Neural crest cell (in vitro differentiated cells): Measurements from ENCODE around the gene DBNL. TPM values are rescaled to one million over a fixed set of nuclear protein-coding genes. Genes with fewer than 3 reads are reported as not detected.
A peak's percentile ranks its signal among the peaks of the same experiment; 100 is the strongest.

Experiments used
- DNase-seq: peaks from one replicate; pipeline ENCODE4 v3.0.0; 2021; ENCODE audit warnings: low read depth, mixed read lengths, low spot score
- H3K27ac Mint-ChIP-seq: one replicate; pipeline ENCODE4 v1.8.0; 2021; ENCODE audit warnings: mild to moderate bottlenecking, mixed read lengths; ENCODE audit not compliant: unreplicated experiment
- H3K27me3 Mint-ChIP-seq: 2 replicates; pipeline ENCODE4 v1.8.0; 2021; ENCODE audit warnings: low read depth, mild to moderate bottlenecking, mixed read lengths
- H3K36me3 Mint-ChIP-seq: 2 replicates; pipeline ENCODE4 v1.8.0; 2021; ENCODE audit warnings: low read depth, mild to moderate bottlenecking, mixed read lengths
- H3K4me1 Mint-ChIP-seq: 2 replicates; pipeline ENCODE4 v1.8.0; 2021; ENCODE audit warnings: mixed read lengths
- H3K4me3 Mint-ChIP-seq: one replicate; pipeline ENCODE4 v1.8.0; 2021; ENCODE audit warnings: mild to moderate bottlenecking, mixed read lengths
- H3K9me3 Mint-ChIP-seq: 2 replicates; pipeline ENCODE4 v1.8.0; 2021; ENCODE audit warnings: mixed read lengths
- CTCF ChIP-seq: fragments of 200-600 bp; sonication (generic); conservative IDR thresholded peaks from 2 replicates; pipeline ENCODE4 v1.5.0; 2021; ENCODE audit warnings: antibody characterized with exemption, mild to moderate bottlenecking
- total RNA-seq: library from RNA; stranded (reverse); gene quantifications from 2 replicates; pipeline ENCODE4 v1.2.1, GENCODE V29; 2021

Gene DBNL
- total RNA-seq, 1 donor from 2014 or later = 74.6 TPM

DNA sequence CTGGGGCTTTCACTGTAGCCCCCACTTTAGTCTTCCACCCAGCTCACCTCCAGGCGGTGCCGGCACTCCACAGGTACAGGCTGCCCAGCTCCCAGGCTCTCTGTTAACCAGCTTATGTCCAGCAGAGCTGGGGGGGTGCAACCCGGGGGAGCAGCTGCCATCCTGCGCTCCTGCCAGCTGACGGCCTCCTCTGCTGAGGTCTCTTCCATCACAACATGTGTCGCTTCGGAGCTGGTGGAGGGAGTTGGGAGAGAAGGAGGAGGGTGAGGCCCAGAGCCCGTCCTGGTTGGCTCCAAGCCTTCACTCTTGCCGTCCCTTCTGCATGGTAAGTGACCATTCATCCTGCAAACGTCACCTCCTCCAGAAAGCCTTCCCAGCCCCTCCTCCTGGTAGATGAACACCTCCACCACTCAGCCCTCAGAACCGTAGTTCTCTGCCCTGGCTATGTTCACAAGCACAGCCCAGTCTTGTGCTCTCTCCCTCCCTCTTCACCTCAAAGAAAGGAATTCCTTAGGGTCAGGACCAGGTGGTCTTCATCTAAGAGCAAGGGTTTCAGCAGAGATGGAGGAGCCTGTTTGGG, 36.3 kb downstream of the DBNL start:
- Mint-ChIP-seq H3K4me3 (peak overlapping the region; percentile 90), H3K27me3 (peaks cover 8% of the 10 kb centered on the region), H3K4me1 (peaks cover 15% of the 10 kb centered on the region), H3K36me3 (no peaks in the 10 kb centered on the region), H3K9me3 (no peaks in the 10 kb centered on the region), H3K27ac (no peak overlapping the region)
- no peak for TF ChIP-seq CTCF
- no peak for DNase-seq

DNA sequence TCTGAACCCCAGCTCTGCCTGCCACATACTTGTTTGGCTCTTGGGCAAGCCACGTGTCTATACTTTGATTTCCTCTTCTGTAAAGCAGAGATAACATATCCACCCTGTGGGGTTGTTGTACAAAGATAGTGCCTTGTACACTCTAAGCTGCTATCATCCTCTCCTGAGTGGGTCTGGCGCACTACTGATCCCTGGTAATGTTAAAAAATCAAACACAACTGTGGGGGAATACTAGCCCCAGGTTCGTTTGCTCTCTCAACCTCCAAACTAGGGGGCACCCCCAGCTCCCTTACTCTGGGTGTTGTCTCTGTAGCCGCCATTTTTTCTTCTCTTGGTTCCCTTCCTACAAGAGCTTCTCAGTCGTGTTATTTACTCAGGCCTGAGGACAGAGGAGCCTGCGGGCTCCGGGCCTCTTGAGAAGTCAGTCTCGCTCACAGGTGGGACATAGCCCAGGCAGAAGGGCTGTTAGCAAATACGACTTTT, 36.8 kb downstream of the DBNL start:
- H3K4me1 Mint-ChIP-seq = peaks cover 15% of the 10 kb centered on the region
- H3K9me3 Mint-ChIP-seq = no peaks in the 10 kb centered on the region
- H3K27ac Mint-ChIP-seq = no peak overlapping the region
- TF ChIP-seq CTCF = no peak
- DNase-seq = no peak
- peak overlapping the region; percentile 90 for H3K4me3 Mint-ChIP-seq
- no peaks in the 10 kb centered on the region for H3K36me3 Mint-ChIP-seq
- H3K27me3 Mint-ChIP-seq = peaks cover 8% of the 10 kb centered on the region

GRCh38 chr7:44082541-44083207, 38.2 kb downstream of the DBNL start:
- DNase-seq = peak; percentile 93
- Mint-ChIP-seq H3K9me3 (no peaks in the 10 kb centered on the region), H3K27me3 (peaks cover 8% of the 10 kb centered on the region), H3K27ac (no peak overlapping the region), H3K4me1 (peaks cover 15% of the 10 kb centered on the region), H3K36me3 (no peaks in the 10 kb centered on the region), H3K4me3 (peak overlapping the region; percentile 90)
- no peak for TF ChIP-seq CTCF

DNA sequence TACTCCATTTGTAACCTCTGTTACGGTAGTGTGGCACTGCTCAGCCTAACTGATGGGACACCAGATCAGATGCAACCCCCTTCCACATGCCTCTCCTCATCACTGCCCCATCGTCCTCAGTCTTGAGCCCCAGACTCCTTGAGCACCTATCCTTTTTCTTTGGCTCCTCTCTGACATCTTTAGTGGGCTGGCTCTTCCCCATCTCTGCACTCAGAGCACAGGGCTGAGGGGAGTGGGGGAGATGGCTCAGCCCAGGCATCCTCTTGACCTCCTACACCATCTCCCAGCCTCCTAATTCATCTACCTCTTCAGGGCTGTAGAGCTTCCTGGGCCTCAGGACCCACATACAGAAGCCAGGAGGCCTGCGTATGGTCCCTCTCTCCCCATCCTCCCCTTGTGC, 39.3 kb downstream of the DBNL start:
- TF ChIP-seq CTCF = no peak
- no peaks in the 10 kb centered on the region for H3K36me3 Mint-ChIP-seq
- H3K27me3 Mint-ChIP-seq = peaks cover 8% of the 10 kb centered on the region
- H3K4me1 Mint-ChIP-seq = peaks cover 15% of the 10 kb centered on the region
- H3K4me3 Mint-ChIP-seq = peak overlapping the region; percentile 70
- H3K27ac Mint-ChIP-seq = no peak overlapping the region
- DNase-seq = no peak
- no peaks in the 10 kb centered on the region for H3K9me3 Mint-ChIP-seq

- Mint-ChIP-seq H3K27ac (no peak overlapping the region), H3K36me3 (no peaks in the 10 kb centered on the region), H3K27me3 (peaks cover 8% of the 10 kb centered on the region), H3K4me1 (peaks cover 15% of the 10 kb centered on the region), H3K4me3 (no peak overlapping the region), H3K9me3 (no peaks in the 10 kb centered on the region)
- TF ChIP-seq CTCF = no peak
- no peak for DNase-seq
Observed at GRCh38 chr7:44084701-44085100, 40.2 kb downstream of the DBNL start.
